ENCODE measurements around the gene TRPM3.

The TRPM3 gene

GRCh38 chr9:70525519-70525918 is 595.9 kb downstream of the TRPM3 start:
- no peak for DNase-seq (ENCODE audit: low read depth, low spot score)
- TF ChIP-seq ZNF274 (IDR thresholded peaks at IDR 0.05; ENCODE audit: low read depth, low read length), result no peak
- TF ChIP-seq SUZ12 (IDR thresholded peaks at IDR 0.05; ENCODE audit: extremely low read depth, insufficient read depth, insufficient read length), result no peak
- no peak for TF ChIP-seq YY1 (IDR thresholded peaks at IDR 0.05; ENCODE audit: insufficient read depth, insufficient read length)

GRCh38 chr9:70519912-70520724 is 601.3 kb downstream of the TRPM3 start:
- no peaks in the 10 kb centered on the region for H3K36me3 ChIP-seq (ENCODE audit: insufficient read depth, insufficient read length, low read length)
- H3K4me1 ChIP-seq (ENCODE audit: insufficient read depth, insufficient read length), result no peaks in the 10 kb centered on the region
- TF ChIP-seq YY1 (IDR thresholded peaks at IDR 0.05; ENCODE audit: insufficient read depth, insufficient read length) (no peak), SUZ12 (IDR thresholded peaks at IDR 0.05; ENCODE audit: extremely low read depth, insufficient read depth, insufficient read length) (no peak), ZNF274 (IDR thresholded peaks at IDR 0.05; ENCODE audit: low read depth, low read length) (no peak)
- DNase-seq (ENCODE audit: low read depth, low spot score), result no peak
- H3K27me3 ChIP-seq (ENCODE audit: insufficient read depth, insufficient read length), result no peaks in the 10 kb centered on the region
- no peak overlapping the region for H3K9ac ChIP-seq (ENCODE audit: insufficient read length, low read depth)
- peaks cover 9% of the 10 kb centered on the region for H3K9me3 ChIP-seq (ENCODE audit: insufficient read depth, low read length)
- H3K4me3 ChIP-seq (ENCODE audit: insufficient read length, low read depth), result no peak overlapping the region

More at GRCh38 chr9:70525519-70525918, 595.9 kb downstream of the TRPM3 start:
- Histone ChIP-seq H3K36me3 (ENCODE audit: insufficient read depth, insufficient read length, low read length) (no peaks in the 10 kb centered on the region), H3K9me3 (ENCODE audit: insufficient read depth, low read length) (peaks cover 10% of the 10 kb centered on the region), H3K4me1 (ENCODE audit: insufficient read depth, insufficient read length) (no peaks in the 10 kb centered on the region), H3K4me3 (ENCODE audit: insufficient read length, low read depth) (no peak overlapping the region), H3K9ac (ENCODE audit: insufficient read length, low read depth) (no peak overlapping the region), H3K27me3 (ENCODE audit: insufficient read depth, insufficient read length) (no peaks in the 10 kb centered on the region)

GRCh38 chr9:70517926-70518610 is 603.4 kb downstream of the TRPM3 start:
- H3K4me1 ChIP-seq (ENCODE audit: insufficient read depth, insufficient read length), result no peaks in the 10 kb centered on the region
- H3K9me3 ChIP-seq (ENCODE audit: insufficient read depth, low read length), result no peaks in the 10 kb centered on the region
- H3K36me3 ChIP-seq (ENCODE audit: insufficient read depth, insufficient read length, low read length), result no peaks in the 10 kb centered on the region
- H3K27me3 ChIP-seq (ENCODE audit: insufficient read depth, insufficient read length), result no peaks in the 10 kb centered on the region
- TF ChIP-seq YY1 (IDR thresholded peaks at IDR 0.05; ENCODE audit: insufficient read depth, insufficient read length) (no peak), ZNF274 (IDR thresholded peaks at IDR 0.05; ENCODE audit: low read depth, low read length) (no peak), SUZ12 (IDR thresholded peaks at IDR 0.05; ENCODE audit: extremely low read depth, insufficient read depth, insufficient read length) (no peak)
- no peak overlapping the region for H3K4me3 ChIP-seq (ENCODE audit: insufficient read length, low read depth)
- no peak overlapping the region for H3K9ac ChIP-seq (ENCODE audit: insufficient read length, low read depth)
- no peak for DNase-seq (ENCODE audit: low read depth, low spot score)

GRCh38 chr9:70514273-70514672 is 607.1 kb downstream of the TRPM3 start:
- H3K4me1 ChIP-seq (ENCODE audit: insufficient read depth, insufficient read length), result no peaks in the 10 kb centered on the region
- H3K4me3 ChIP-seq (ENCODE audit: insufficient read length, low read depth), result no peak overlapping the region
- H3K9ac ChIP-seq (ENCODE audit: insufficient read length, low read depth), result no peak overlapping the region
- TF ChIP-seq YY1 (IDR thresholded peaks at IDR 0.05; ENCODE audit: insufficient read depth, insufficient read length), result no peak
- no peak for DNase-seq (ENCODE audit: low read depth, low spot score)
- H3K9me3 ChIP-seq (ENCODE audit: insufficient read depth, low read length), result peaks cover 14% of the 10 kb centered on the region; the same call in 1 of the 2 replicates
- H3K36me3 ChIP-seq (ENCODE audit: insufficient read depth, insufficient read length, low read length), result no peaks in the 10 kb centered on the region
- no peaks in the 10 kb centered on the region for H3K27me3 ChIP-seq (ENCODE audit: insufficient read depth, insufficient read length)

- no peaks in the 10 kb centered on the region for H3K27me3 ChIP-seq (ENCODE audit: insufficient read depth, insufficient read length)
- H3K9ac ChIP-seq (ENCODE audit: insufficient read length, low read depth), result no peak overlapping the region
- H3K4me1 ChIP-seq (ENCODE audit: insufficient read depth, insufficient read length), result no peaks in the 10 kb centered on the region
- peaks cover 14% of the 10 kb centered on the region; the same call in 1 of the 2 replicates for H3K9me3 ChIP-seq (ENCODE audit: insufficient read depth, low read length)
- TF ChIP-seq ZNF274 (IDR thresholded peaks at IDR 0.05; ENCODE audit: low read depth, low read length), result no peak
- no peaks in the 10 kb centered on the region for H3K36me3 ChIP-seq (ENCODE audit: insufficient read depth, insufficient read length, low read length)
- H3K4me3 ChIP-seq (ENCODE audit: insufficient read length, low read depth), result no peak overlapping the region
- DNase-seq (ENCODE audit: low read depth, low spot score), result no peak
These were observed 609.6 kb downstream of the TRPM3 start for GRCh38 chr9:70511858-70512257.

GRCh38 chr9:70510157-70510770 is 611.2 kb downstream of the TRPM3 start:
- DNase-seq (ENCODE audit: low read depth, low spot score), result peak; percentile 39
- TF ChIP-seq SUZ12 (IDR thresholded peaks at IDR 0.05; ENCODE audit: extremely low read depth, insufficient read depth, insufficient read length) (no peak), ZNF274 (IDR thresholded peaks at IDR 0.05; ENCODE audit: low read depth, low read length) (no peak)
- H3K4me3 ChIP-seq (ENCODE audit: insufficient read length, low read depth), result no peak overlapping the region
- H3K27me3 ChIP-seq (ENCODE audit: insufficient read depth, insufficient read length), result no peaks in the 10 kb centered on the region
- H3K9ac ChIP-seq (ENCODE audit: insufficient read length, low read depth), result no peak overlapping the region
- no peaks in the 10 kb centered on the region for H3K36me3 ChIP-seq (ENCODE audit: insufficient read depth, insufficient read length, low read length)
- H3K4me1 ChIP-seq (ENCODE audit: insufficient read depth, insufficient read length), result no peaks in the 10 kb centered on the region
- H3K9me3 ChIP-seq (ENCODE audit: insufficient read depth, low read length), result peaks cover 14% of the 10 kb centered on the region; the same call in 1 of the 2 replicates

- Histone ChIP-seq H3K4me3 (ENCODE audit: insufficient read length, low read depth) (no peak overlapping the region), H3K9ac (ENCODE audit: insufficient read length, low read depth) (no peak overlapping the region), H3K4me1 (ENCODE audit: insufficient read depth, insufficient read length) (no peaks in the 10 kb centered on the region), H3K36me3 (ENCODE audit: insufficient read depth, insufficient read length, low read length) (no peaks in the 10 kb centered on the region), H3K9me3 (ENCODE audit: insufficient read depth, low read length) (peaks cover 14% of the 10 kb centered on the region; the same call in 1 of the 2 replicates), H3K27me3 (ENCODE audit: insufficient read depth, insufficient read length) (no peaks in the 10 kb centered on the region)
- no peak for DNase-seq (ENCODE audit: low read depth, low spot score)
- TF ChIP-seq ZNF274 (IDR thresholded peaks at IDR 0.05; ENCODE audit: low read depth, low read length), result no peak
- no peak for TF ChIP-seq SUZ12 (IDR thresholded peaks at IDR 0.05; ENCODE audit: extremely low read depth, insufficient read depth, insufficient read length)
- TF ChIP-seq YY1 (IDR thresholded peaks at IDR 0.05; ENCODE audit: insufficient read depth, insufficient read length), result no peak
These were observed 615.3 kb downstream of the TRPM3 start for GRCh38 chr9:70506159-70506558.

Measured in NT2/D1 (cell line).